Chondrocyte (in vitro differentiated cells): ENCODE results near the gene ZDHHC11. TPM values are rescaled to one million over a fixed set of nuclear protein-coding genes. Genes with fewer than 3 reads are reported as not detected.
"Not testable (repeated sequence)": the region's sequence is repeated elsewhere in the genome, so short reads cannot be mapped to it uniquely, and the experiment has no call there.

ENCODE experiments used
- DNase-seq: peaks from one replicate; pipeline ENCODE4 v3.0.0; 2021; ENCODE audit warnings: mixed read lengths, low spot score
- H3K27ac Mint-ChIP-seq: one replicate; pipeline ENCODE4 v1.8.0; 2021; ENCODE audit warnings: mild to moderate bottlenecking, moderate library complexity, mixed read lengths; ENCODE audit not compliant: unreplicated experiment
- H3K27me3 Mint-ChIP-seq: 2 replicates; pipeline ENCODE4 v1.8.0; 2021; ENCODE audit warnings: low read depth, mixed read lengths
- H3K36me3 Mint-ChIP-seq: 2 replicates; pipeline ENCODE4 v1.8.0; 2021; ENCODE audit warnings: low read depth, mixed read lengths
- H3K4me1 Mint-ChIP-seq: 2 replicates; pipeline ENCODE4 v1.8.0; 2021; ENCODE audit warnings: low read depth, mild to moderate bottlenecking, mixed read lengths
- H3K4me3 Mint-ChIP-seq: one replicate; pipeline ENCODE4 v1.8.0; 2021; ENCODE audit warnings: mild to moderate bottlenecking, moderate library complexity, mixed read lengths; ENCODE audit not compliant: unreplicated experiment
- H3K9me3 Mint-ChIP-seq: 2 replicates; pipeline ENCODE4 v1.8.0; 2021; ENCODE audit warnings: low read depth, mixed read lengths
- total RNA-seq: library from RNA; stranded (reverse); gene quantifications from 3 replicates; pipeline ENCODE4 v1.2.1, GENCODE V29; 2021
- TF ChIP-seq, protein P1 (sequence below): fragments of 200-600 bp; sonication (generic); IDR thresholded peaks from 2 replicates; pipeline ENCODE4 v1.5.0; 2021; ENCODE audit warnings: antibody characterized with exemption, mild to moderate bottlenecking, moderate library complexity

ZDHHC11 gene
- total RNA-seq, 1 donor from 2014 or later, result 1.9 TPM

DNA sequence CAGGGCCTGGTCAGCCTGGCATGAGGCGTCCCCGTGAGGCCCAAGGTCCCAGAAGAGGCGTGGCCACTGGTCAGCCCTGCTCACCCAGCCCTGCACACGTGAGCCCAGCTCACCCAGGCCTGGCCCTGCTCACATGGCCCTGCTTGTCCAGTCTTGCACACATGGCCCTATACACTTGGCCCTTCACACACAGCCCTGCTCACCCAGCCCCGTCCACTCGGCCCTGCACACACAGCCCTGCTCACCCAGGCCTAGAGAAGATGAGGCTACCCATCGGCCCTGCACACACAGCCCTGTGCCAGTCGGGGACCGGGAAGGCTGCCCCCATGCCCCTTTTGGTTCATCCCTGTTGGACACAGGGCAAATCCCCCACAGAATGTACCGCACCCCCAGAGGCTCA lies 94.6 kb downstream of the ZDHHC11 start:
- no peaks in the 10 kb centered on the region for H3K9me3 Mint-ChIP-seq
- no peak overlapping the region for H3K27ac Mint-ChIP-seq
- no peak overlapping the region for H3K4me3 Mint-ChIP-seq
- no peak for DNase-seq
- no peaks in the 10 kb centered on the region for H3K4me1 Mint-ChIP-seq
- TF ChIP-seq, protein P1, sequence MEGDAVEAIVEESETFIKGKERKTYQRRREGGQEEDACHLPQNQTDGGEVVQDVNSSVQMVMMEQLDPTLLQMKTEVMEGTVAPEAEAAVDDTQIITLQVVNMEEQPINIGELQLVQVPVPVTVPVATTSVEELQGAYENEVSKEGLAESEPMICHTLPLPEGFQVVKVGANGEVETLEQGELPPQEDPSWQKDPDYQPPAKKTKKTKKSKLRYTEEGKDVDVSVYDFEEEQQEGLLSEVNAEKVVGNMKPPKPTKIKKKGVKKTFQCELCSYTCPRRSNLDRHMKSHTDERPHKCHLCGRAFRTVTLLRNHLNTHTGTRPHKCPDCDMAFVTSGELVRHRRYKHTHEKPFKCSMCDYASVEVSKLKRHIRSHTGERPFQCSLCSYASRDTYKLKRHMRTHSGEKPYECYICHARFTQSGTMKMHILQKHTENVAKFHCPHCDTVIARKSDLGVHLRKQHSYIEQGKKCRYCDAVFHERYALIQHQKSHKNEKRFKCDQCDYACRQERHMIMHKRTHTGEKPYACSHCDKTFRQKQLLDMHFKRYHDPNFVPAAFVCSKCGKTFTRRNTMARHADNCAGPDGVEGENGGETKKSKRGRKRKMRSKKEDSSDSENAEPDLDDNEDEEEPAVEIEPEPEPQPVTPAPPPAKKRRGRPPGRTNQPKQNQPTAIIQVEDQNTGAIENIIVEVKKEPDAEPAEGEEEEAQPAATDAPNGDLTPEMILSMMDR, result no peak
- H3K27me3 Mint-ChIP-seq, result peaks cover 19% of the 10 kb centered on the region
- no peaks in the 10 kb centered on the region for H3K36me3 Mint-ChIP-seq

DNA sequence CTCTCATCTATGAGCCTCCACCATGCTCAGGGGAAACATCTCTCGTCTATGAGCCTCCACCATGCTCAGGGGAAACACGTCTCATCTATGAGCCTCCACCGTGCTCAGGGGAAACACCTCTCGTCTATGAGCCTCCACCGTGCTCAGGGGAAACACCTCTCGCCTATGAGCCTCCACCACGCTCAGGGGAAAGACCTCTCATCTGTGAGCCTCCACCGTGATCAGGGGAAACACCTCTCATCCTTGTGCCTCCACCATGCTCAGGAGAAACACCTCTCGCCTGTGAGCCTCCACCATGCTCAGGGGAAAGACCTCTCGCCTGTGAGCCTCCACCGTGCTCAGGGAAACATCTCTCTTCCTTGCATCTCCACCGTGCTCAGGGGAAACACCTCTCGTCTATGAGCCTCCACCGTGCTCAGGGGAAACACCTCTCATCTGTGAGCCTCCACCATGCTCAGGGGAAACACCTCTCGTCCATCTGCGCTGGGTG lies 96.6 kb downstream of the ZDHHC11 start:
- H3K36me3 Mint-ChIP-seq, H3K27ac Mint-ChIP-seq, H3K4me3 Mint-ChIP-seq, DNase-seq, H3K4me1 Mint-ChIP-seq, H3K9me3 Mint-ChIP-seq: not testable (repeated sequence)
- H3K27me3 Mint-ChIP-seq, result peaks cover 17% of the 10 kb centered on the region

DNA sequence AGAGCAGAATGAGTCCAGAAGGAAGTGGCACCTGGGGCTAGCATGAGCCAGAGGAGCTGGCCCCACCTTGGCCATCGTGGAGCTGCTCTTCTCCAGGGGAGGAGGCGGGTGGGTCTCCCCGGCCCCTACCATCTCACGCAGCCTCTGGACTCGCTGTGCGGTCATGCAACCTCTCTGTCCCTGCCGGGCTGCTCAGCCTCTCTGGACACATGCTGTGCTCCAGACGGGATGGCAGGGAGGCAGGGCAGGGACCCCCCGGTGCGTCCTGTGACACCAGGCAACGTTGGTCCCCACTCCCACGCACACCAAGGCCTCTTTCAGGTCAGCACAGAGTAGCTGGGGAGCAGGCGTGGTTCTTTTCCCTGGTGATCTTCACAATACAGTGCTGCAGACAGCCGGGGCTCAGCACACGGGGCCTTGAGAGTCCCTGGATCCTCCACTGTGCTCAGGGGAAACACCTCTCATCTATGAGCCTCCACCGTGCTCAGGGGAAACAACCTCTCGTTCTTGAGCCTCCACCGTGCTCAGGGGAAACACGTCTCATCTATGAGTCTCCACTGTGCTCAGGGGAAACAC lies 97.1 kb downstream of the ZDHHC11 start:
- H3K36me3 Mint-ChIP-seq, H3K4me3 Mint-ChIP-seq, DNase-seq, H3K9me3 Mint-ChIP-seq, H3K27ac Mint-ChIP-seq, H3K4me1 Mint-ChIP-seq: not testable (repeated sequence)
- H3K27me3 Mint-ChIP-seq, result peaks cover 12% of the 10 kb centered on the region

DNA sequence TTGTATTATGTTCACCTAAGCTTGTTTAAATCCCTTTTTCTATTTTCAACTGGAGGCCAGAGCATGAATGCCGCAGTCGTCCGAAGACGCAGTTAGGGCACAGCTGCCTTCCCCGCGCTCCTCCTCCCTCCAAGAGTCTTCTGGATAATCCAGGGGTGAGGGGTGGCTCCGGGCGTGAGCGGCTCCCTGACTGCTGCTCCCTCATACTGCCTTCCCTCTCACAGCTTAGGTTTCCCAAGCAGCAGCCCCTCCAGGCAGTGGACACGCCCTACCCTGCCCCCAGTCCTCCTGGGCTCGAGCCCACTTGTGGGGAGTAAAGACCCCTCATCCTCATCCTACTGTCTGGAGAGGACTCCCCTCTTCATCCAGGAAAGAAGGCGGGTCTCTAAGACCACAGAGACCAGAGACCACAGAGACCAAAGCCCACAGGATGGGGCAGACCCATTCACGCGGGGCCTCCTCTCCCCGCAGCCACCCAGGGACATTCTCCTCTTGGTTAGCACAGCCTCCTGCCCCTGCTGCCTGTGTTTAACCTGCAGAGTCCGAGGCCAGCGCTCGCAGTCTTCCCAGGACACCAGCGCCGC lies 98.2 kb downstream of the ZDHHC11 start:
- not testable (repeated sequence) for H3K27me3 Mint-ChIP-seq, H3K4me3 Mint-ChIP-seq, H3K36me3 Mint-ChIP-seq, H3K4me1 Mint-ChIP-seq, H3K9me3 Mint-ChIP-seq, DNase-seq, H3K27ac Mint-ChIP-seq

DNA sequence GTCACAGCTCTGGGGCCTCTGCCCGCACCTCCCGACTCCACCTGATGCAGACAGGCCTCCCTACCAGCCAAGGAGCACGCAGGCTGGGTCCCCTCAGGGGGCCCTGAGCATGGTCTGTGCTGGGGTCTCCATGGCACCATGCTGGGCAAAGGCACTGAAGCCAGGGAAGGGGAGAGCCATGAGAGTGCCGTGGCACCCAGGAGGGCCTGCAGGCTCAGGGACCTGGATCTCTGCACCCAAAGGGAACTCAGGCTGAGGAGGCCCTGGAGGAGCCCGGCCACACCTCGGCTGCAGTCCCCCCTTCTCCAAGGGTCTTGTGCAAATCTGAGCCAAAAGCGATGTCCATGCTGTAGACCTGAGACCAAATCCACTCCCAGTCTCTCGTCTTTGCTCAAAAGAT lies 98.8 kb downstream of the ZDHHC11 start:
- H3K9me3 Mint-ChIP-seq, H3K36me3 Mint-ChIP-seq, H3K27ac Mint-ChIP-seq, H3K4me3 Mint-ChIP-seq, H3K4me1 Mint-ChIP-seq, DNase-seq, H3K27me3 Mint-ChIP-seq: not testable (repeated sequence)

DNA sequence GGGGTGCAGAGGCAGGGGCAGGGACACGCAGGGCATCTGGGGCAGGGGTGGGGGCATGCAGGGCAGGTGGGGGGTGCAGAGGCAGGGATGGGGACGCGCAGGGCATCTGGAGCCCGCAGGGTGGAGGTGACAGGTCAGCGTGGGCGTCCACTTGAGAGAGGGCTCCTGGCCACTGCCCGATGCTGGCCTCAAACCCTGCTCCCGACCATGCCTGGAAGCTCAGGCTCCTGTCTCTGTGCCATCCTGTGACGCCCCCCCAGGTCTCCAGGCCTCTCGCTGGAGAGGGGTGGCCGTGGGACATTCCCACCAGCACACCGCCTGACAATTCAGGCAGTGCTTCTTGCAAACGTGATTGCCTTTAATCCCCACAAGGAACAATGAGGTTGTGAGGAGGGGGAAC lies 99.3 kb downstream of the ZDHHC11 start:
- DNase-seq, result no peak
- TF ChIP-seq, protein P1, result no peak
- peaks cover 9% of the 10 kb centered on the region for H3K27me3 Mint-ChIP-seq
- no peaks in the 10 kb centered on the region for H3K36me3 Mint-ChIP-seq
- H3K4me3 Mint-ChIP-seq, result no peak overlapping the region
- H3K4me1 Mint-ChIP-seq, result no peaks in the 10 kb centered on the region
- H3K27ac Mint-ChIP-seq, result no peak overlapping the region
- no peaks in the 10 kb centered on the region for H3K9me3 Mint-ChIP-seq

DNA sequence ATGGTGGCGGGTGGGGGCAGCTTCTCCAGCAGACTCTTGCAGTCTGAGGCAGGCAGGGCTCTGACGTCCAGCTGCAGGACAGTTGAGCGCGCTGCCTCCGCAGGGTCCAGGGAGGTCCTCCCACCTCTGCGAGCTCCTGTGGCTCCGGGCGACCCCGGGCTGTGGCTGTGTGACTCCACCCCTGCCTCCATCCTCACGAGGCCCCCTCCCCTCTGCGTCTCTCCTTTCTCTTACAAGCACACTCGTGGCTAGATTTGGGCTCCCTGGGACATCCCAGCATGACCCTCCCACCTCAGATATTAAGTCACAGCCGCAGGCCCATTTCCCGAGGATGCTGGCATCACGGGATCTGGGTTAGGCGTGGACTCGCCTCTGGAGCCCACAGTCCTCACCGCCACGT lies 100.6 kb downstream of the ZDHHC11 start:
- DNase-seq, H3K27ac Mint-ChIP-seq, H3K4me1 Mint-ChIP-seq, H3K9me3 Mint-ChIP-seq, H3K4me3 Mint-ChIP-seq, H3K36me3 Mint-ChIP-seq: not testable (repeated sequence)
- H3K27me3 Mint-ChIP-seq, result peaks cover 11% of the 10 kb centered on the region
